Natural killer cell (primary cell): Measurements from ENCODE around the gene FIZ1. TPM values are rescaled to one million over a fixed set of nuclear protein-coding genes. Genes with fewer than 3 reads are reported as not detected.

ENCODE experiments used
- ATAC-seq, 3 donors: fragments of 150-1000 bp in 2 of 3; fragments of 200-7000 bp in 1 of 3; cut with Tn5 transposase; 1 replicate in 1 of 3; 2 replicates in 2 of 3; pipeline ENCODE4 v1.10.0; 2021; ENCODE audit warnings: mild to moderate bottlenecking in 2 of 3, moderate library complexity in 2 of 3
- DNase-seq, 2 donors: peaks; one replicate each; pipeline versions ENCODE4 v3.0.0 to v3.0.0-alpha.2; 2013 to 2021; ENCODE audit warnings: mixed read lengths in 1 of 2
- H3K27ac ChIP-seq: one replicate; pipeline ENCODE4 v1.5.1; 2013; ENCODE audit warnings: mild to moderate bottlenecking, low read length
- H3K27me3 ChIP-seq: one replicate; pipeline ENCODE4 v1.6.1; 2013; ENCODE audit warnings: low read length; ENCODE audit not compliant: control insufficient read depth, insufficient read depth
- H3K36me3 ChIP-seq: one replicate; pipeline ENCODE4 v1.6.1; 2013; ENCODE audit warnings: low read length; ENCODE audit not compliant: control insufficient read depth, insufficient read depth
- H3K4me1 ChIP-seq: one replicate; pipeline ENCODE4 v1.6.1; 2013; ENCODE audit warnings: low read length; ENCODE audit not compliant: control insufficient read depth, insufficient read depth
- H3K4me3 ChIP-seq: one replicate; pipeline ENCODE4 v1.5.1; 2013; ENCODE audit warnings: low read length
- H3K9me3 ChIP-seq: one replicate; pipeline ENCODE4 v1.6.1; 2013; ENCODE audit warnings: low read length; ENCODE audit not compliant: control insufficient read depth, insufficient read depth
- H3K27ac Mint-ChIP-seq, 2 donors: one replicate each; pipeline ENCODE4 v1.8.0; 2022; ENCODE audit warnings: mild to moderate bottlenecking in 2 of 2, mixed read lengths in 2 of 2, moderate library complexity in 1 of 2
- H3K27me3 Mint-ChIP-seq, 2 donors: one replicate each; pipeline ENCODE4 v1.8.0; 2022; ENCODE audit warnings: low read depth in 2 of 2, mixed read lengths in 2 of 2
- H3K36me3 Mint-ChIP-seq: one replicate; pipeline ENCODE4 v1.8.0; 2022; ENCODE audit warnings: mixed read lengths
- H3K4me1 Mint-ChIP-seq, 2 donors: one replicate each; pipeline ENCODE4 v1.8.0; 2022; ENCODE audit warnings: mixed read lengths in 2 of 2
- H3K4me3 Mint-ChIP-seq: one replicate; pipeline ENCODE4 v1.8.0; 2022; ENCODE audit warnings: mild to moderate bottlenecking, moderate library complexity, mixed read lengths
- H3K9me3 Mint-ChIP-seq, 2 donors: one replicate each; pipeline ENCODE4 v1.8.0; 2022; ENCODE audit warnings: mixed read lengths in 2 of 2
- WGBS: methylation state at CpG from one replicate; pipeline ENCODE4 v1.1.7; 2013; ENCODE audit warnings: missing lambda C conversion rate; ENCODE audit not compliant: insufficient coverage; 5-methylcytosine and 5-hydroxymethylcytosine counted together
- intact Hi-C: fragments of 100-400 bp; cut with micrococcal nuclease; formaldehyde crosslinking; loops from one replicate; pipeline ENCODE4 v1.14.2; 2022
- total RNA-seq, 4 donors: library from RNA; stranded (reverse); fragments of 120-200 nt in 1 of 4; gene quantifications; one replicate each; pipeline versions ENCODE4 v1.2.3 to v1.2.4, GENCODE V29; 2013 to 2022
- TF ChIP-seq, protein P1 (sequence below): fragments of 200-600 bp; IDR thresholded peaks from one replicate; pipeline ENCODE4 v1.8.0; 2022; ENCODE audit warnings: antibody characterized with exemption

FIZ1 gene
- total RNA-seq, 3 donors from 2014 or later (not counting 1 experiment from before 2014, with no cell fraction given) = 8.5 to 18.2 (median 10.3) TPM

- Histone ChIP-seq H3K4me3 (no peak overlapping the region), H3K27me3 (no peaks in the 10 kb centered on the region), H3K27ac (no peak overlapping the region), H3K9me3 (no peaks in the 10 kb centered on the region), H3K4me1 (peaks cover 11% of the 10 kb centered on the region), H3K36me3 (peaks cover 11% of the 10 kb centered on the region)
- TF ChIP-seq, protein P1, sequence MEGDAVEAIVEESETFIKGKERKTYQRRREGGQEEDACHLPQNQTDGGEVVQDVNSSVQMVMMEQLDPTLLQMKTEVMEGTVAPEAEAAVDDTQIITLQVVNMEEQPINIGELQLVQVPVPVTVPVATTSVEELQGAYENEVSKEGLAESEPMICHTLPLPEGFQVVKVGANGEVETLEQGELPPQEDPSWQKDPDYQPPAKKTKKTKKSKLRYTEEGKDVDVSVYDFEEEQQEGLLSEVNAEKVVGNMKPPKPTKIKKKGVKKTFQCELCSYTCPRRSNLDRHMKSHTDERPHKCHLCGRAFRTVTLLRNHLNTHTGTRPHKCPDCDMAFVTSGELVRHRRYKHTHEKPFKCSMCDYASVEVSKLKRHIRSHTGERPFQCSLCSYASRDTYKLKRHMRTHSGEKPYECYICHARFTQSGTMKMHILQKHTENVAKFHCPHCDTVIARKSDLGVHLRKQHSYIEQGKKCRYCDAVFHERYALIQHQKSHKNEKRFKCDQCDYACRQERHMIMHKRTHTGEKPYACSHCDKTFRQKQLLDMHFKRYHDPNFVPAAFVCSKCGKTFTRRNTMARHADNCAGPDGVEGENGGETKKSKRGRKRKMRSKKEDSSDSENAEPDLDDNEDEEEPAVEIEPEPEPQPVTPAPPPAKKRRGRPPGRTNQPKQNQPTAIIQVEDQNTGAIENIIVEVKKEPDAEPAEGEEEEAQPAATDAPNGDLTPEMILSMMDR = no peak
- ATAC-seq (no peak), DNase-seq (no peak)
- Mint-ChIP-seq H3K27me3 (no peaks in the 10 kb centered on the region), H3K4me1 (peaks cover 0 to 21% of the 10 kb centered on the region in 2 donors), H3K4me3 (no peak overlapping the region), H3K9me3 (no peaks in the 10 kb centered on the region), H3K36me3 (no peaks in the 10 kb centered on the region), H3K27ac (no peak overlapping the region)
- intact Hi-C loops = no loop called here
- WGBS = 98% methylated on average over 8 of the region's 8 CpGs
These were observed 18.1 kb upstream of the FIZ1 start for GRCh38 chr19:55617426-55617825.

DNA sequence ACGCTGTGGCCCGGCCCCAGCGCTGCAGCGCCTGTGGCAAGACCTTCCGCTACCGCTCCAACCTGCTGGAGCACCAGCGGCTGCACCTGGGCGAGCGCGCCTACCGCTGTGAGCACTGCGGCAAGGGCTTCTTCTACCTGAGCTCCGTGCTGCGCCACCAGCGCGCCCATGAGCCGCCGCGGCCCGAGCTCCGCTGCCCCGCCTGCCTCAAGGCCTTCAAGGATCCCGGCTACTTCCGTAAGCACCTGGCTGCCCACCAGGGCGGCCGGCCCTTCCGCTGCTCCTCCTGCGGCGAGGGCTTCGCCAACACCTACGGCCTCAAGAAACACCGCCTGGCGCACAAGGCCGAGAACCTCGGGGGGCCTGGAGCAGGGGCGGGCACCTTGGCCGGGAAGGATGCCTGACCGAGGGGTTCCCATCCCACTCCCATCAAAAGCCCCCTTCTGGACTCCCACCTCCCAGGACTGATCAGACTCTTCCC is 17.1 kb upstream of the FIZ1 start:
- Histone ChIP-seq H3K4me1 (peaks cover 18% of the 10 kb centered on the region), H3K9me3 (no peaks in the 10 kb centered on the region), H3K27me3 (no peaks in the 10 kb centered on the region), H3K27ac (no peak overlapping the region), H3K36me3 (peaks cover 11% of the 10 kb centered on the region), H3K4me3 (no peak overlapping the region)
- Mint-ChIP-seq H3K4me3 (no peak overlapping the region), H3K4me1 (peaks cover 0 to 31% of the 10 kb centered on the region in 2 donors), H3K27me3 (no peaks in the 10 kb centered on the region), H3K9me3 (no peaks in the 10 kb centered on the region), H3K36me3 (no peaks in the 10 kb centered on the region), H3K27ac (no peak overlapping the region)
- TF ChIP-seq, protein P1 = no peak
- intact Hi-C loops = no loop called here
- WGBS = 98% methylated on average over 38 of the region's 38 CpGs
- DNase-seq (no peak), ATAC-seq (no peak)

DNA sequence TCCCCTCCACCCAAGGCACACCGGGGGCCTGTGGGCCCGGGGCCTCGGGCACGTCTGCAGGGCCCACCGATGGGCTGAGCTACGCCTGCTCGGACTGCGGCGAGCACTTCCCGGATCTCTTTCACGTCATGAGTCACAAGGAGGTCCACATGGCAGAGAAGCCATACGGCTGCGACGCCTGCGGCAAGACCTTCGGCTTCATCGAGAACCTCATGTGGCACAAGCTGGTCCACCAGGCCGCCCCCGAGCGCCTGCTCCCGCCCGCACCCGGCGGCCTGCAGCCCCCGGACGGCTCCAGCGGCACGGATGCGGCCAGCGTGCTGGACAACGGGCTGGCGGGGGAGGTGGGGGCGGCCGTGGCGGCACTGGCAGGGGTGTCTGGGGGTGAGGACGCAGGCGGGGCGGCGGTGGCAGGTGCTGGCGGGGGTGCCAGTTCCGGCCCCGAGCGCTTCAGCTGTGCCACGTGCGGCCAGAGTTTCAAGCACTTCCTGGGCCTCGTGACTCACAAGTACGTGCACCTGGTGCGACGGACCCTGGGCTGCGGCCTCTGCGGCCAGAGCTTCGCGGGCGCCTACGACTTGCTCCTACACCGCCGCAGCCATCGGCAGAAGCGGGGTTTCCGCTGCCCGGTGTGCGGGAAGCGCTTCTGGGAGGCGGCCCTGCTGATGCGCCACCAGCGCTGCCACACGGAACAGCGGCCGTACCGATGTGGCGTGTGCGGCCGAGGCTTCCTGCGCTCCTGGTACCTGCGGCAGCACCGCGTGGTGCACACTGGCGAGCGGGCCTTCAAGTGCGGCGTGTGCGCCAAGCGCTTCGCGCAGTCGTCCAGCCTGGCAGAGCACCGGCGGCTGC is 16.5 kb upstream of the FIZ1 start:
- no peak for DNase-seq
- TF ChIP-seq, protein P1 = no peak
- Mint-ChIP-seq H3K27me3 (no peaks in the 10 kb centered on the region), H3K4me1 (peaks cover 1 to 34% of the 10 kb centered on the region in 2 donors), H3K27ac (no peak overlapping the region), H3K4me3 (no peak overlapping the region), H3K36me3 (no peaks in the 10 kb centered on the region), H3K9me3 (no peaks in the 10 kb centered on the region)
- peaks cover 14% of the 10 kb centered on the region for H3K4me1 ChIP-seq
- intact Hi-C loops = no loop called here
- H3K27ac ChIP-seq = no peak overlapping the region
- no peak for ATAC-seq
- no peaks in the 10 kb centered on the region for H3K27me3 ChIP-seq
- peaks cover 13% of the 10 kb centered on the region for H3K36me3 ChIP-seq
- 97% methylated on average over 88 of the region's 88 CpGs for WGBS
- H3K9me3 ChIP-seq = no peaks in the 10 kb centered on the region
- no peak overlapping the region for H3K4me3 ChIP-seq
